ENCODE measurements around the gene CIAO1.
"Not testable (repeated sequence)": the region's sequence is repeated elsewhere in the genome, so short reads cannot be mapped to it uniquely, and the experiment has no call there.

The CIAO1 gene

GRCh38 chr2:96287273-96287856 lies 21.3 kb downstream of the CIAO1 start:
- DNase-seq, result no peak

- DNase-seq, result no peak
Measured at GRCh38 chr2:96291751-96292150, 25.7 kb downstream of the CIAO1 start.

DNA sequence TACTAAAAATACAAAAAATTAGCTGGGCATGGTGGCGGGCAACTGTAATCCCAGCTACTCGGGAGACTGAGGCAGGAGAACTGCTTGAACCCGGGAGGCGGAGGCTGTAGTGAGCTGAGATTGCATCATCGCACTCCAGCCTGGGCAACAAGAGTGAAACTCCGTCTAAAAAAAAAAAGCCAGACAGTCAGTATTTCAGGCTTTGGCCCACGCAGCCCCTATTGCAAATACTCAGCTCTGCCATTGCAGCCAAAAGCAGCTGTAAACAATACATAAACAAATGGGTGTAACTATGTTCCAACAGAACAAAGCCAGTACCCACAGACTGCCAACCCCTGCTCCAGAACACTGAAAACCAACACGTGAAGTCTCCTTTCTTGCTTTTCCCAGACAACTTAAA lies 28.2 kb downstream of the CIAO1 start:
- not testable (repeated sequence) for DNase-seq

DNA sequence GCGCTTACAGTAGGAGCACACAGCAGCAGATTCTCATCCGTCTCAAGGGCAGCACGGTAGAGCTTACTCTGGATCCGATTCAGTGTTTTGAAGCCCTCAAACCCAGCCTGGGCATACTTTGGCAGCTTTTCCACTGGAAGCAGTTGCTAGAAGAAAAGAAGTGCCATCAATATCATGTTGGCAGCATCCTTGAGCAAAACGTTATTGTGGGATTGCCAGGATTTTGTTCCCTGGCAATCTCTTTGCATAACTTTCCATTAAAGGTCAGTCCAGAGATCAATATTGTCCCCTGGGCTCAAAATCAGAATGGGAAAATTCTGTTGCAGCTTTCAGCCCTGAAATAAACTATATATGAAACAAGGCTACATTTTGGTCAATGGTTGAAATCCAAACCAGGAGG lies 30.9 kb downstream of the CIAO1 start:
- no peak for DNase-seq

DNA sequence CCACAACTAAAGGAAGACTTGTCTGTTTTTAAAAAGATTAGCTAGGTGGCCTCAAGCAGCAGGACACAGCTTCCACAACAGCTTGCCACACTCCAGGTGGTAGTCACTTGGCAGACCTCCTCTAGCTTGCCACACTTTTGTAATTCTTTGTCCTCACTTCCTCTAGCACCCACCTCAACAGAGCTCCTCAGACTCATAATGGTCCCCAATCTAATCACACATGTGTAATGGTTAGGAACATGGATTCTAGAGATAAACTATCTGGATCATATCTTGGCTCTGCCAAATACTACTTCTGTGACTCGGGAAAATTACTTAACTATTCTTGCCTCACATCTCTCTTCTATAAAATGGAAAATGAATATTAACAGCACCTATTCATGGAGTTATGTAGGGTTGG lies 35.8 kb downstream of the CIAO1 start:
- no peak for DNase-seq

DNA sequence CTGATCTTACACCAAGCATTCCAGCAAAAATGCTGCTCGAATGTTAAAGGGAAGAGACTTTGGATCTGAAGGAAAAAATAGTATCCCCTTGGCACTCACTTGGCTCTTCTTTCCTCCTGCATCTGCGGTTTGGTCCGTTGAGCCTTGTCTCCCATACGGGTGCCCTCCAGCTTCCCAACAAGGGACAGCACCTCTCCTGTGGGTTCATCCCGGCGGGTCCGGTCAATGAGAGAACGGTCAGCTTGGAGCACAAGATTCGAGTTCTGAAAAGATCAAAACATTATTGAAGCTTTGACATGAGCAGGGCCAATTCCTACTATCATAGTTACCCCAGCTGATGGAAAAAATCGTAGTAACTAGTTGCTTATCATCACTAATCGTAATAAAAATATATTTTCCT lies 38.6 kb downstream of the CIAO1 start:
- DNase-seq, result no peak

- DNase-seq, result peak; percentile 87 to 92
Measured at GRCh38 chr2:96305091-96305978, 39.3 kb downstream of the CIAO1 start, which contains the start of gene SNRNP200. SNRNP200 (minus strand) TSS chr2:96305546; CDS start chr2:96305437, 109 bp downstream.

DNA sequence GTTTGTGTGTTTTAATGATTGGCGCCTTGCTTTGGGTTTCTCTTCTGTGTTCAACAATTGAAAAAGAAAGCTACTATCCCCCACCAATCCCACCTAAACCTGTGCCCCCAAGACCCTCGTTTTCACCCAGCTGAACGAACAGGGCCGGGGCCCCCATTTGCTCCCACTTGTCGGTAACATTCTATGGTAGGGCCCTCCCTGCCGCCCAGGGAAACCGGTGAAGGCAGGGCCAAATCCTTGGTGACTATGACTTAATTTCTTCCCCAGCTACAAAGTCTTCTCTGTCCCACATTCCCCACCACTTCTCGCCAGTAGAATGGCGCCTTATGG lies 39.9 kb downstream of the CIAO1 start:
- DNase-seq, result no peak

- no peak for DNase-seq
Measured at GRCh38 chr2:96306370-96306769, 40.3 kb downstream of the CIAO1 start.

- DNase-seq, result no peak
Measured at GRCh38 chr2:96308248-96308647, 42.2 kb downstream of the CIAO1 start.

GRCh38 chr2:96315005-96315399 lies 49.0 kb downstream of the CIAO1 start:
- DNase-seq, result no peak

DNA sequence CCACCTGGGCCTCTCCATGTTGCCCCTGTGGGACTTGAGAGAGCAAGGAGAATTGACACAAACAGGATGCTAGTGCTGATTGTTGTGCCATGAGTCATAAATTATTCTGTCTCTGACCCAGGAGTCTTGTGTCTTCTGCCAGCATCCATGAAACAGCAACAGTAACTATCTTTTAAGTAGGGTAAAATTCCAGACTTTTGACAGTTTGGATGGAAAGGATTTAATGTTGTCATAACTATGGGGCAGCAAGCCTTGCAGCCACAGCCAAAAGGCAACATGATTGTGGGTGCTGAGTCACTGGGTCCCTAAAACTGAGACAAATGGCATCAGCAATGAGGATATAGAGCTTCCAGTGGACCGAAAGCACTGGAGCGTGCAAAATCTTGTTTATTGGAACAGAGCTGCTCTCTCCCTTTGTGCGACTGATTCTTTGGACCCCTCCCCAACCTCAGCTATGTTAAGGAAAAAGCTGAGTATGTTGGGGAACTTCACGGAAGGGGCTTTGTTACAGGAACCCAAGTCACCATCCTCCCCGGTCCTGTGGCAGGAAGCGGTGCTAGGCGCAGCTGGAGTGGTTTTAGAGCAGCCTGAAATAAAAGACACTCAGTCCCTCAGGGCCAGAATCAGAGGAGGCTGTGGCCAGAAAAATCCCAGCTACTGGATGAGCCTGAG lies 49.5 kb downstream of the CIAO1 start:
- peak in 1 of 2 donors; percentile 39 for DNase-seq

DNA sequence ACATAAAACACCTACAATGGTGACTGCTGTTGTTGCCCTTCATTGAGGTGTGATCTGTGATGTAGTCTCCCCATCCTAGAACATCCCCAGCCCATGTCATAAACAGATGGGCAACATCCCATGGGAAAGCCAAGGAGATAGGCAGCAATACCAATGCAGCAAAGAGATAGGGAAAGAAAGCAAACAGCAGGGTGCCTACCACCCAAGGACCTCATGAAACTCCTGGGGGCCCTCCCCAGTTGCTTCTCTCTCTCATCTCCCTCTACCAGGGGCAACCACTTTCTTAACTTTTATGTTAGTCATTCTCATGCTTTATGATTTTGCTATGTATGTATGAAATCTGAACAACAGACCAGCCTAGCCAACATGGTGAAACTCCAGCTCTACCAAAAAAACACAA lies 51.0 kb downstream of the CIAO1 start:
- no peak for DNase-seq

DNA sequence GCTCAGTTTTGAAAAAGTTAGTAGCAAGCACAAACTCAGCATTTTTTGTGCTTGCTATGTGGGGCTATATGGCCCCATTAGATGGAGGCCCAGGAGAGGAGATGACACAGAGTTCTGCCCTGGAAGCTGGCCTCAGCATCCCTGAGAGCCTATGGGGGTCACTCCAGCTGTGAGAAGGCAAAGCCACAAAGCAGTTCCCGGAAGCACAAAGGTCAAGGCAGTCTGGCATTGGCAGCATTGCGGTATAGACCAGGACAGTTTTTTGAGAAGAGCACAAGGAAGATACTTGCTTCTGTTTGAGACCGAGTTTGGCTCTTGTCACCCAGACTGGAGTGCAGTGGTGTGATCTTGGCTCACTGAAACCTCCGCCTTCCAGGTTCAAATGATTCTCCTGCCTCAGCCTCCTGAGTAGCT lies 51.6 kb downstream of the CIAO1 start:
- DNase-seq, result no peak

DNA sequence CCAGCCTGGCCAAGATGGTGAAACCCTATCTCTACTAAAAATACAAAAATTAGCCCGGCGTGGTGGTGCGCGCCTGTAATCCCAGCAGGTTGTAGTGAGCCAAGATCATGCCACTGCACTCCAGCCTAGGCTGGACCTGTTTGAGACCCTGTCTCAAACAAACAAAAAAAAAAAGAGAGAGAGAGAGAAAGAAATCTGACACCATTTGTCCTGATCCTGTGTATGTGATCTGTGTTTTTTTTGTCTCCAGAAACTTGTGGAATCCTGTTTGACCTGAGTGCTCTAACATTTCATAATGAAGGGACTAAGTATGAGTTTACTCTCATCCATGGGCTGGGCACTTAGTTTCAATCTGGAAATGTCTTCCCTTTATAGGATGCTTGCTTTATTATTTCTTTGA lies 52.7 kb downstream of the CIAO1 start:
- no peak for DNase-seq

DNA sequence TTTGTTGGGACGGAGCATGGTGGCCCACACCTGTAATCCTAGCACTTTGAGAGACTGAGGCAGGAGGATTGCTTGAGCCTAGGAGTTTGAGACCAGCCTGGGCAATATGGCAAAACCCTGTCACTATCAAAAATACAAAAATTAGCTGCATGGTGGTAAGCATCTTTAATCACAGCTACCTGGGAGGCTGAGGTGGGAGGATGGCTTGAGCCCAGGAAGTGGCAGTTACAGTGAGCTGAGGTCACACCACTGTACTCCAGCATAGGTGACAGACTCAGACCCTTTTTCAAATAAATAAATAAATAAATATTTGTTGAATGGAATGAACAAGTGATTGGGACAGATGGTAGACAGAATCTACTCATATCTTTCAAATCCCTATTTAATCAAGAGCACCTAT lies 53.4 kb downstream of the CIAO1 start:
- DNase-seq, result no peak

DNA sequence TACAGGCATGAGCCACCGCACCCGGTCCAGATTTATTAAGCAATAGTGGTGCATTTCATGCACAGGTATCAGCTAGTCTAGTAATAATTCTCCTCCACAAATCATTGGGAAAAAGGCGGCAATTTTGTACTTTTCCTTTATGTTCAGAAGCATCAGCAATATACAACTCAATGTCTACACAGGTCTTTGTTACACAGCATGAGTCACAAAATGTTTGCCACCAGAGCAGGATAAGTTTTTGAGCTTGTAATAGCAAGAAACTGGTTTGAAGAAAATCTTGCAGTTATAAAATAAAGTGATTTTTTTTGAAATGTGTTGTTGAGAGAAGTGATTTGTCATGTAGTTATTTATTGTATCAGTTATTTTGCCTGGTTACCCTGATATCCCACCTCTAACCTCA lies 54.3 kb downstream of the CIAO1 start:
- DNase-seq, result no peak

GRCh38 chr2:96320728-96321622 lies 55.0 kb downstream of the CIAO1 start:
- DNase-seq, result peak in 1 of 2 donors; percentile 34
